A172 (cell line): ENCODE data around the gene C2orf76. TPM values are rescaled to one million over a fixed set of nuclear protein-coding genes. Genes with fewer than 3 reads are reported as not detected.

Experiments used
- DNase-seq: peaks from one replicate; pipeline ENCODE4 v3.0.0-alpha.2; 2015; ENCODE audit warnings: low spot score
- total RNA-seq: library from RNA; depleted of rRNA; stranded (reverse); fragments of >200 nt; shearing (Covaris generic); gene quantifications from 2 replicates; pipeline ENCODE4 v1.2.3, GENCODE V29; 2014; rRNA removed

The C2orf76 gene
- total RNA-seq, 1 experiment from 2014 or later = 25.6 TPM

DNA sequence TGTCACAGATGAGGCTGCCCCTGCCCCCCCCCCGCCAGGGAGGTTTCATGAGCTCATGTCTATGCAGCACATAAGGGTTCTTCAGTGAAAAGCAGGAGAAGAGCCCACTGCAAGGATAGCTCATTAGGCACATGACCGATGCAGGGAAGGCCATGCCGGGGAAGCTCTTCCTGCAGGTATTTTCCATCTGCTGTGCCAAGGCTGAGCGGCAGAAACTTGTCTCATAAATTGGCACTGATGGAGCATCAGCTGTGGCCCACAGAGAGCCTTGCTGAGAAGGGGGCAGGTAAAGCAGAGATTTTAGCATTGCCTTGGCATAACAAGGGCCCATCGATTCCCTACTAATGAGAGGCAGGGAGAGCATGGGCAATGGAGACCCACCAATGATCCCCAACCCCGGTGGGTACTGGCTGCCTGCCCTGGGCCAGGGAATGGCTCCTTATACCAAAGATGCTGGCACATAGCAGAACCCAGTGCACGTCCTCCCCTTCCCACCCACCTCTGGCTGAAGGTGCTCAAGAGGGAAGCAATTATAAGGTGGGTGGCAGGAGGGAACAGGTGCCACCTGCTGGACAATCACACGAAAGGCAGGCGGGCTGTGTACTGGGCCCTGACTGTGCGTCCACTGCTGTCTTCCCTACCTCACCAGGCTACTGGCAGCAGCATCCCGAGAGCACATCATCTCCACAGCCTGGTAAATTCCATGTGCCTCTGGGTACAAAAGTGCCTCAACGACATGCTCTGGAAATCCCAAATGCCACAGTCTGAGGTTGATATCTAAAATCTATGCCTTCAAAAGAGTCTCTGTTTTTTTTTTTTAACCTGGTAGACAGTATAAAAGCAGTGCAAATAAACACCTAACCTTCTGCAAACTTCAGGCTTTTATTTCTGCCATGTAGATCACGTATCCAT, 101.6 kb downstream of the C2orf76 start:
- DNase-seq = peak; percentile 74

DNA sequence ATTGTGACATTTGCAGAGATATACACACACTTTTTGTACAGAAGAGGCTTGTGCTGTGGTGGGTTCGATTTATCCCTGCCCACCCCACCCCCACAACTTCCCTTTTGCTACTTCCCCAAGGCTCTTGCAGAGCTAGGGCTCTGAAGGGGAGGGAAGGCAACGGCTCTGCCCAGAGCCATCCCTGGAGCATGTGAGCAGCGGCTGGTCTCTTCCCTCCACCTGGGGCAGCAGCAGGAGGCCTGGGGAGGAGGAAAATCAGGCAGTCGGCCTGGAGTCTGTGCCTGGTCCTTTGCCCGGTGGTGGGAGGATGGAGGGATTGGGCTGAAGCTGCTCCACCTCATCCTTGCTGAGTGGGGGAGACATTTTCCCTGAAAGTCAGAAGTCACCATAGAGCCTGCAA, 103.0 kb downstream of the C2orf76 start:
- DNase-seq = no peak

DNA sequence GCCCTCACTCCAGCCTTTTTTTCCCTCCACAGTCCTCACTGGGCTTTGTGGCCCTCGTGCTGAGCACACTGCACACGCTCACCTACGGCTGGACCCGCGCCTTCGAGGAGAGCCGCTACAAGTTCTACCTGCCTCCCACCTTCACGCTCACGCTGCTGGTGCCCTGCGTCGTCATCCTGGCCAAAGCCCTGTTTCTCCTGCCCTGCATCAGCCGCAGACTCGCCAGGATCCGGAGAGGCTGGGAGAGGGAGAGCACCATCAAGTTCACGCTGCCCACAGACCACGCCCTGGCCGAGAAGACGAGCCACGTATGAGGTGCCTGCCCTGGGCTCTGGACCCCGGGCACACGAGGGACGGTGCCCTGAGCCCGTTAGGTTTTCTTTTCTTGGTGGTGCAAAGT, 103.6 kb downstream of the C2orf76 start:
- DNase-seq = no peak

DNA sequence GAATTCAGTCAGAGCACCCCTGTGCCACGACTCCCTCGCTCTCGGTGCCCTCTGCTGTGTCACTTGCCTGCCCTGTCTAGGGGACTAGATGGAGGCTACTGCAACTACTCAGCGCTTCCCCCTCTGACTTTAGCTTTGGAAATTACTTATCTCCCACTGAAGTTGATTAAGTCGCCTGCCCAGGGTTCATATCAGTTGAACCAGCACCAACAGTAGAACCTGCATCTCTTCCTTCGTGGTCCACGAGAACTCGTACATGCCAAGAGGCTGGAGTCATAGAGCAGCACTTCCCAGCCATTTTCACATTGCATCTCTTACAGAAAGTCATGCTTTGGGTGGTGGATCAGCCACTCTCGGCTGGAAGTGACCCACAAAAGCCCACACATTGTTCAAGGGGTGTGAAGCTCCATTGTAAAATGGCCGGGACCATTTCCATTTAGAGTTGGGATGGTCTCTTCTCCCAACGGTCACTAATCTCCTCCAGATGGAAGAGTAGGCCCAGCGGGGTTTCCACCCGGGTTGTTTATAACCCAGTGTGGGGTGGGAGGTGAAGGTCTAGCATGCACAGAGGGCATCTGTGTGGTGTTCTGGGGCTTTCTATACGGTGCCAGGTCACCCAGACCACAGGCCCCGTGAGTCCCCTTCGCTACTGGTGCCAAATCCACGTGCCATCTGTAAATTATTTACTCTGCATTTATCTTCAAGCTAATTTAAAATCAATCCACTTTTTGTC, 105.0 kb downstream of the C2orf76 start:
- no peak for DNase-seq

DNA sequence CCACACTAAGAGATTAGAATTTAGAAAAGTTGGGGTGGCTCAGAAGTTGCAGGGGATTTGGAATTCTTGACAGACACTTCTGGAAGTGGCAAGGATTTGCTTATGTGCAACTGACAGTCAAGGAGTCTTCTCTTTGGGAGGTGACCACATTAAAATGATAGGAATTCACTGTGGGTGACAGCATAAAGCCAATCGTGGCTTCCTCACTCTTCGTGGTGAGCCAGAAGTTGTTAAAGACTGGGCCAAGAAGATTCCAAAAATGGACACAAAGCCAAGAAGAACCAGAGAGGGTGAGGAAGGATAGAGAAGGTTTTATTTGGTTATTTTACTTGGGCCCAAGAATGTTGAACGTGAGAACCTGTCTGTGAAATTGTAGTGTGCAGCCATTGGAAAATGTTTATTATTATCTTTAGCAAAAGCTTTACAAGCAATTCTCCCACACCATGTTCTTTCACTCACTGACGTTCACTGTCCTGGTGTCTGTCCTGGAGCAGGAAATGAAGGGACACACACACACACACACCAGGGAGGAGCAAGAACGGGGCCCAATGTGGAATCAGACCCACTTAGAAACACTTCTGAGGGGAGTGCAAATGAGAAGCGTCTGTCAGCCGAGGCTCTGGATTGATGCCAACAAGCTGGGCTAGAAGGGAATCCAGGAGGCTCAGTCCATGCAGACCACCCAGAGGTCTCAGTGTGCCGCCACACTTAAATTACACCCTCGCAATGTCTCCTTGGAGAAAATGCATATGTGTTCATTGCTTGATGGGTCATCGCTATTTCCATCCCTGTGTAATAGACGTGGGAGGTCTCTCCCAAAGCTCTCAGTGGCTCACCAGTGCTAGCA, 105.8 kb downstream of the C2orf76 start:
- peak; percentile 35 for DNase-seq

DNA sequence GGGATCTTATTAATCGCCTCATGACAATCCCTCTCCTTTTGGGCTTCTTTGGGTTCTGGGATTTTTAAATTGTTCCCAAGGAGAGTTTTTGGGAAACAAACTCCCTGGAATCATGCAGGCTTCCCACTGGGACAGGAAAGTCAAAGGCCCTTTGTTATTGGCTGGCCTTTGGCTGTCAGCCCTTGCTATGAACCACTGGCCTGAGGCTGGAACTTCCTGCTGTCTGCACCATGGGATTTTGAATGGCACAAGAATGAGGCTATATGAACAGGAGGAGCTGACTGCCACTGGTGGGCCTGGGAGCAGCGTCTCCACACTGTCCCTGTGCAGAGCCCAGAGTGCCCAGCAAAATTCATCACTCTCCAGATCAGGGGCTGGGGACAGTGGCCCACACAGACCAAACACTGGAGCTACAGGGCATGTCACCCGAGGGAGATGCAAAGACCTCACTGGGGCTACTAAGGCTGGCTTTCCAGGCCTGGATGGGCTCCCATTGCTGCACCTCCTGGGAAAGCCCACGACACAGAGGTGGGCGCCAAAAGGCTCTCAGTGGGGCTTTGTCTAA, 107.3 kb downstream of the C2orf76 start:
- DNase-seq = no peak

DNA sequence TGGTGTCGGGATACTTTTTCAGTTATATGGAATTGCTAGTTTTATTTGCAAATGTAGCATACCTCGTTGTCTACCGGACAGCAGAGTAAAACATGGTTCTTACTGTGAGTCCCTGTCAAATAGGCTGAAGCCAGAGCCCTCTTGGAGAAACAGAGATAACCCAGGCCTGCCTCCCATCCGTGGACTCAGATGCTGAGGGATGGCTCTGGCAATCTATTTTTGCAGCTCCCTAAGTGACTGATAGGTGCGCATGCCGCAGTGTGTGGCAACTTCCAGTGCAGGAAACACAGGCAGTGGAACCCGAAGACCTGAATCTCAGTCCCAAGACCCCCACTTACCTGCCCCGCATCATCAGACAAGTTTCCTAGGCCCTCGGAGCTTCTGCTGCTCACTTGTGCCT, 109.4 kb downstream of the C2orf76 start:
- no peak for DNase-seq

DNA sequence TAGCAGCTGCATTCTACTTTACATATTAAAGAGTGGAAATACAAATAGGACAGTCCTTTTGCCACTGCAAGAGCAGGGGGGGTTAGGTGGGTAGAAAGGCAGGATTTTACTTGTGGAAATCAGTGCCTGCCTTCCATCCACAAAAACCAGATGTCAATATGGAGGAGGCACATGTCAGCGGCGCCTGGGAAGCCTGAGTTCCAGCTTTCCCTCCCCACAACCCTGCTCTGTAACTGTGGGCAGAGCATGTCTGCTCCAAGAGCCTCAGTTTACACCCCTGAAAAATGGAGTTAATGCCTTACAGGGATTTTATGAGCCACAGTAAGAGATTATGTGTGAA, 110.1 kb downstream of the C2orf76 start:
- no peak for DNase-seq

DNA sequence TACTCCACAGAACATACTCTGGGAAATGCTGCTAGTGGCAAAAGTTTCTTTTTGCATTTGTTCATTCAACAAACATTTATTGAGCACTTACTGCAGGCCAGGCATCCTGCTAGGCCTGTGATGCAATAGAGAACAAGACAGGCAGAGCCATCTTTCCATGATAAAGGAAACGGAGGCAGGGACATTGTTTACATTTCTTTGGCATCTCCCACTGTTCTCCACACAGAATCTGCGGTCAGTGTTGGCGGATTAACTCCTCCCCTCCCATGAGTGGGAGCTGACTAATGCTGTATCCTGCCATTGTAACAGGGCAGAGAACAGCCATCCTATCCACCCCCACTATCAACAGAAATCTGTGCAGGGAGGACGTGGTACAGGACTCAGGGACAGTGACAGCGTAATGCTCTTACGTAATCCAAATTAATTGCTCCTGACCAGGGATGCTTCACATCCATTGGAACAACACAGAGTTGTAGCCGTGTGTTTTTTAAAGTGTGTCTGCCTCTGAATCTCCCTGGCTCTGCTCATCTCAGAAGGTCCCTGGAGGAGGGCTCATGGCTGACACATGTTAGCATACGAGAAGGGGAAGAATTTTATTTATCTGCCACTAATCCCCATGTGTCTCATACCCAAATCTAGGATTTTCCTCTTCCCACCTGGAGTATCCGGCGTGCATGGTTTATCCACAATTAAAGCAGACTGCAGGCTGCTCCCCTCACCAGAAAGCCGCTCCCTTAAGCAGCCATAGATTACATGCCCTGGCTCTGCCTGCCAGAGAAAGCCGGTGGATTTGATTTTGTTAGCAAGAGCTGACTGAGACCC, 110.7 kb downstream of the C2orf76 start:
- DNase-seq = peak; percentile 97

DNA sequence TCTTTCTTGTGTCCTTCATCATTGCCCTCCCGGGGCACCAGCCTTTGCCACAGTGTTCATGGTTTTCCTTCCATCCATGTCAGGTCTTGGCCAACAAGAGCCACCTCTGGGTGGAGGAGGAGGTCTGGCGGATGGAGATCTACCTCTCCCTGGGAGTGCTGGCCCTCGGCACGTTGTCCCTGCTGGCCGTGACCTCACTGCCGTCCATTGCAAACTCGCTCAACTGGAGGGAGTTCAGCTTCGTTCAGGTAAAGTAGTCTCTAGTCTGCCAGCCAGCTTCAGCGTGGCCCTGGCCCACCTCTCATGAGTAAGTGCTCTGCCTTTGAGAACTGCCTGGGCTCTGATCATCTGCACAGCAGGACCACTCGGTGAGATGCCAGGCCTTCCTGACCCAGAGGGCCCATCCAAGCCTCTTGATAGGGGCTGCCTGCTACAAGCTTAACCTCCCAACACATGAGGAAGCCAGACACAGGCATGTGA, 112.0 kb downstream of the C2orf76 start:
- no peak for DNase-seq

DNA sequence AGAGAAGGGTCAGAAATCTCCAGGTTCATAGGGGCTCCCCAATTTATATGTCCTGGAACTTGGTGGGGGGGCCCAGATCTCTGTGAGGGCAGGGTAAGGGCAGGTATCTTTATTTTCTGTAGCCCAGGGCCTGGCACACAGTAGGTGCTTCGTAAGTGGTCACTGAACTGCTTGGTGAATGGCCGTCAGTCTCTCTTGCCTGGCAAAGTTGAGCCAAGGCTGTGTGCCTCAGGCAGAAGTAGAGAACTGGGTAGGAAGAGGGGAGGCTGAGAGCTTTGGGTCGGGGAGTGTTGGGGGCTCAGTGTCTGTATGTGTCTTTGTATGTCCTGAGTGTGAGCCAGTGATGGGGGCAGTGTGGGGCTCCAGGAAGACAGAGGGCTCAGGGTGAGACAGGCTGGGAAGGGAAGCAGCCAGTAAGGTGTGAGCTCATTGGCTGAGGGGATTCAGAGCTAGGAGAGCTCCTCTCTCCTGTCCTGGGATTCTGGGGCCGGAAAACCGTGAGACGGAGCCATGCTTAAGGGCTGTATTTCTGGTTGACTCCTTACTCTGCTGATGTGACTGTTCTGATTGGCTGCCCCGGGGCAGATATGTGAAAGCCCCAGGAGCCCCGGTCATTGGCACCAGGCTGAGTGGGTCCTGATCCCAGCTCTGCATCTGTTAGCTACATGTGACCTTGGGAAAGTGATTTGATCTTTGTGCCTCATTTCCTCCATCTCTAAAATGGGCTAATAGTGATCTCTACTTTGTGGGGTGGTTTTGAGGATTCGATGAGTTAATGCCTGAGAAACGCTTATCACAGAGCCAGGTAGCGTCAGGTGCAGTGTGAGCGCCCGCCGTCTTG, 112.7 kb downstream of the C2orf76 start:
- DNase-seq = no peak

DNA sequence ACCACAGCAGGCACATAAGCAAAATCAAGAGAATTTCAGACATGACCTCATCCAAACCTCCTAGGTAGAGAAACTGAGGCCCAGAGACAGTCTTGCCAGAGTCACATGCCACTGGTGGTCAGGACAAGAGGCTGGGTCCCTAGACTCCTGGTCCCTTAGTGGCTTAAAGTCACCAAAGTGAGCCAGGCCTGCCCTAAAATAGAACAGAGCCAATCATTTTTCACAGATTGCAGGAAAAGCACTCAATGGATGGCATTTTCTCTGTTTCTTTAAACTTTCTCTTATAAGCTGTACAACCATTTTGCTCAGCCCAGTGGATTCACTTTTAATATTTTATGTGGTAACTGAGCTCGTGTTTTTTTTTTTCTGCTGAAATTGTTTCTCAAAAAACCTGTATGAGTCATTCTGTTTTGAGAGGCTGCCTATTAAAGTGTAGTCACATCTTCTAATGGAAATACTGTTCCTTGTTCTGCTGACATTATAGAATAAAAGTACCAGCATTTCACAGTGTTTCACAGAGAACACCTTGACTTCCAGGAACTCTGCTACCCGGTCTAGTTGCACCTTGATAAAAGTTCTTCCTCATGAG, 113.4 kb downstream of the C2orf76 start:
- DNase-seq = peak; percentile 59

Other genes starting within 250 kb of the C2orf76 start
- gene C1QL2, start 208.1 kb downstream of the C2orf76 start, total RNA-seq = not detected in 2 replicates
- gene STEAP3, start 143.0 kb downstream of the C2orf76 start, total RNA-seq = 71.3 and 117 TPM in 2 replicates
- gene DBI, start 143 bp upstream of the C2orf76 start, total RNA-seq = 226 and 257 TPM in 2 replicates
- gene TMEM37, start 65.0 kb upstream of the C2orf76 start, total RNA-seq = 0.12 and 1.3 TPM in 2 replicates
- not detected in 2 replicates for gene SCTR, start 157.6 kb upstream of the C2orf76 start, total RNA-seq
- 0.22 and 0.57 TPM in 2 replicates for gene CFAP221, start 177.6 kb upstream of the C2orf76 start, total RNA-seq